BLaER1 treated with 17β-estradiol and CSF1 and Interleukin-3, amounts not matched to agents 10 nM and 100 nM (cell line): ENCODE results near the gene PZP.
"Not testable (repeated sequence)": the region's sequence is repeated elsewhere in the genome, so short reads cannot be mapped to it uniquely, and the experiment has no call there.

Source experiments
- H3K27ac ChIP-seq, 11 experiments: shearing (Covaris generic); formaldehyde crosslinking; 2 replicates each; pipeline ENCODE4 v1.8.1; 2022
- H3K27me3 ChIP-seq, 11 experiments: shearing (Covaris generic); formaldehyde crosslinking; 2 replicates each; pipeline ENCODE4 v1.8.1; 2022
- H3K36me3 ChIP-seq, 11 experiments: shearing (Covaris generic); formaldehyde crosslinking; 2 replicates each; pipeline ENCODE4 v1.8.1; 2022
- H3K4me1 ChIP-seq, 10 experiments: shearing (Covaris generic); formaldehyde crosslinking; 2 replicates each; pipeline ENCODE4 v1.8.1; 2022
- H3K4me2 ChIP-seq, 11 experiments: shearing (Covaris generic); formaldehyde crosslinking; 2 replicates each; pipeline ENCODE4 v1.8.1; 2022
- H3K4me3 ChIP-seq, 10 experiments: shearing (Covaris generic); formaldehyde crosslinking; 2 replicates each; pipeline ENCODE4 v1.8.1; 2022
- H3K9ac ChIP-seq, 11 experiments: shearing (Covaris generic); formaldehyde crosslinking; 2 replicates each; pipeline ENCODE4 v1.8.1; 2022
- H3K9me3 ChIP-seq, 11 experiments: shearing (Covaris generic); formaldehyde crosslinking; replicated peaks in 1 of 11; 2 replicates each; pipeline ENCODE4 v1.8.1; 2022
- H4K20me1 ChIP-seq, 11 experiments: shearing (Covaris generic); formaldehyde crosslinking; 2 replicates each; pipeline ENCODE4 v1.8.1; 2022
- Cebpa-rat ChIP-seq, 11 experiments: shearing (Covaris generic); IDR thresholded peaks; 2 replicates each; pipeline ENCODE4 v1.8.1; 2022

The PZP gene

GRCh38 chr12:9241301-9241700, 33.1 kb upstream of the PZP start:
- Histone ChIP-seq H3K27ac (no peak overlapping the region), H3K4me1 (no peaks in the 10 kb centered on the region), H3K4me3 (no peak overlapping the region), H3K36me3 (no peaks in the 10 kb centered on the region), H3K27me3 (no peaks in the 10 kb centered on the region), H4K20me1 (no peaks in the 10 kb centered on the region), H3K4me2 (no peak overlapping the region), H3K9ac (no peak overlapping the region), H3K9me3 (no peaks in the 10 kb centered on the region)
- TF ChIP-seq Cebpa-rat (IDR thresholded peaks at IDR 0.05): no peak

GRCh38 chr12:9240776-9241175, 32.6 kb upstream of the PZP start:
- Histone ChIP-seq H3K27me3 (no peaks in the 10 kb centered on the region), H3K27ac (no peak overlapping the region), H3K36me3 (no peaks in the 10 kb centered on the region), H3K4me2 (no peak overlapping the region), H3K9ac (no peak overlapping the region), H4K20me1 (no peaks in the 10 kb centered on the region), H3K9me3 (no peaks in the 10 kb centered on the region), H3K4me3 (no peak overlapping the region), H3K4me1 (no peaks in the 10 kb centered on the region)
- TF ChIP-seq Cebpa-rat (IDR thresholded peaks at IDR 0.05): no peak

DNA sequence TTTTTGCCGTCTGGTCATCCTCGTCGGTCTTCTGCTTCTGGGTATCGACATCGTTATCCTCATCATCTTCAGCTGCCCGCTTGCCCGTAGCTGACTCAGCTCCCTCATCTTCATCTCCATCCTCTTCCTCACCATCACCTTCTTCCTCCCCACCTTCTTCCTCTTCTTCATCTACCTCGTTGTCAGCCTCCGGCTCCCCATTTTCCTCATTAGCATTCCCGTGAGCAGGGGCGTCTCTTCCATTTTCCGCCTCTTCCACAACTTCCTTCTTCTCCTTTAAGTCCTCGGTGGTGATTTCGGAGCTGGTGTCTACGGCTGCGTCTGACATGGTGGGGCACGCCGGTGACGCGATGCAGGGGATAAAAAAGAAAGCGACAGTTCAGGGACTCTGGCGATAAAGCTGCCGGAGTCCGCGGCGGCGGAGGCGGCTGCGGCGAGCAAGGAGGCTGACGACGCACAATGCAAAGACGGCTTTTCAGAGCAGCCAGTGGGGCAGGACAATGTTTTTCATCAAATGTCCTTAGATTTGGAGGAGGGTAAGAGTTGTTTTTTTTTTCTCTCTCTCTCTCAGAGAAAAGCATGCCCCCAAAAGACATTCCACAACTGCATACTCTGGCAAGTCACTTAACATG, 31.9 kb upstream of the PZP start:
- not testable (repeated sequence) for H3K4me2 ChIP-seq, H3K9me3 ChIP-seq, H3K36me3 ChIP-seq, H3K27me3 ChIP-seq, H3K4me1 ChIP-seq, H3K27ac ChIP-seq, H3K9ac ChIP-seq, H3K4me3 ChIP-seq, H4K20me1 ChIP-seq

DNA sequence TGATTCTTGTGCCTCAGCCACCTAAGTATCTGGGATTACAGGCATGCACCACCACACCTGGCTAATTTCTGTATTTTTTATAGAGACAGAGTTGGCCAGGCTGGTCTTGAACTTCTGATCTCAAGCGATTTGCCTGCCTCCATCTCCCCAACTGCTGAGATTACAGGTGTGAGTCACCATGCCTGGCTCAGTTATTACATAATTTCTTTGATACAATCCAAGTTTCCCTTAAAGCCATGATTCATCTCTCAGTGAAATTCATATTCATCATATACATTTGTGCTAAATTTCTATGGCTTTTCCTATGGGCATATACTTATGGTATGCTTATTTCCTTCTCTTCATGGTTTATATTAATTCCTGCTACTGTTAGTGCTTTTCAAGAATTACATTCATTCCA, 29.1 kb upstream of the PZP start:
- no peaks in the 10 kb centered on the region for H3K36me3 ChIP-seq
- no peaks in the 10 kb centered on the region for H4K20me1 ChIP-seq
- H3K27me3 ChIP-seq: no peaks in the 10 kb centered on the region
- H3K9ac ChIP-seq: no peak overlapping the region
- no peak overlapping the region for H3K27ac ChIP-seq
- no peaks in the 10 kb centered on the region for H3K4me1 ChIP-seq
- TF ChIP-seq Cebpa-rat (IDR thresholded peaks at IDR 0.05): no peak
- H3K4me3 ChIP-seq: no peak overlapping the region
- no peaks in the 10 kb centered on the region for H3K9me3 ChIP-seq
- H3K4me2 ChIP-seq: no peak overlapping the region

GRCh38 chr12:9235519-9235918, 27.3 kb upstream of the PZP start:
- Histone ChIP-seq H3K4me1 (no peaks in the 10 kb centered on the region), H3K4me3 (no peak overlapping the region), H3K4me2 (no peak overlapping the region), H3K27ac (no peak overlapping the region), H3K27me3 (no peaks in the 10 kb centered on the region), H3K9ac (no peak overlapping the region), H4K20me1 (no peaks in the 10 kb centered on the region), H3K36me3 (no peaks in the 10 kb centered on the region), H3K9me3 (no peaks in the 10 kb centered on the region)
- no peak for TF ChIP-seq Cebpa-rat (IDR thresholded peaks at IDR 0.05)

- Histone ChIP-seq H3K4me3 (no peak overlapping the region), H4K20me1 (no peaks in the 10 kb centered on the region), H3K4me2 (no peak overlapping the region), H3K9me3 (peaks cover 0 to 5% (median 0%) of the 10 kb centered on the region in 11 experiments; a peak in 1 of 22 replicates), H3K36me3 (no peaks in the 10 kb centered on the region), H3K27me3 (no peaks in the 10 kb centered on the region), H3K4me1 (no peaks in the 10 kb centered on the region), H3K27ac (no peak overlapping the region), H3K9ac (no peak overlapping the region)
- TF ChIP-seq Cebpa-rat (IDR thresholded peaks at IDR 0.05): no peak
These were observed 19.8 kb upstream of the PZP start for GRCh38 chr12:9227950-9228349.

DNA sequence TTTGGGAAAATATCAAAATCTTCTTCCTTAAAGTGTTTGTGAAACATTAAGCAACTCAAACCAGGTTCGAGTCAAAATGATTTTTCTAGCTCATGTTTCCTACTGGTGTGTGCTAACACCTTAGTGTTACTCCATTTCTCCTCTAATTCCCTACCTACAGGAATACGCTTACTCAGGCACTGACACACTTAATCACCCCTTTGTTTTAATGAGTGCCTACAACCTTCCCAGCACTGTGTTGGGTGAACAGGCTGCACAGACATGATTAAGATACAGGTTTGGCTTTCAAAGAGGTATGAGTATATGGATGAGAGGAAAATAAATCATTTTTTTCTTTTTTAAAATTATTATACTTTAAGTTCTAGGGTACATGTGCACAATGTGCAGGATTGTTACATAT, 15.6 kb upstream of the PZP start:
- H4K20me1 ChIP-seq: no peaks in the 10 kb centered on the region
- no peaks in the 10 kb centered on the region for H3K27me3 ChIP-seq
- no peak for TF ChIP-seq Cebpa-rat (IDR thresholded peaks at IDR 0.05)
- H3K4me1 ChIP-seq: no peaks in the 10 kb centered on the region
- H3K9ac ChIP-seq: no peak overlapping the region
- peaks cover 0 to 5% (median 0%) of the 10 kb centered on the region in 11 experiments; a peak in 1 of 22 replicates for H3K9me3 ChIP-seq
- no peak overlapping the region for H3K27ac ChIP-seq
- no peak overlapping the region for H3K4me2 ChIP-seq
- H3K4me3 ChIP-seq: no peak overlapping the region
- no peaks in the 10 kb centered on the region for H3K36me3 ChIP-seq

DNA sequence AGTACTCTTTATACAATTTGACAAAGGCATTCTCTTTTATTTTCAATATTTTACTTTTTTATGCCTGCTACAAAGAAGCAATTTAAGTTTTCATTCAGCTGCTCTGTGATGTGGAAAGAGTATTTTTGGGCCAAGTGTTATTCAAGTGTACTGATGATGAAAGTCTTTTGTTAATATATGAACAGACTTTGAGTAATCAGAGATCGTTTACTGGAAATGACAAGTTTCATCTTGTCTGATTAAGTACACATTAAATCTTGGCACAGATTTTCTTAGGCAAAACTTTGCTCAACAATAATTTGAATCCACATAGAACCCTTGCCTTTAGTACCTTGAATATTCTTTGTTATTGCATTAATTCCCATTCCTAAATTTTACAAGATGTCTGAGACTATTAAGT, 13.3 kb upstream of the PZP start:
- Histone ChIP-seq H3K36me3 (no peaks in the 10 kb centered on the region), H3K4me1 (no peaks in the 10 kb centered on the region), H4K20me1 (no peaks in the 10 kb centered on the region), H3K27ac (no peak overlapping the region), H3K4me3 (no peak overlapping the region), H3K9me3 (peaks cover 0 to 4% (median 0%) of the 10 kb centered on the region in 11 experiments; a peak in 1 of 22 replicates), H3K27me3 (no peaks in the 10 kb centered on the region), H3K9ac (no peak overlapping the region), H3K4me2 (no peak overlapping the region)
- TF ChIP-seq Cebpa-rat (IDR thresholded peaks at IDR 0.05): no peak

GRCh38 chr12:9221011-9221410, 12.8 kb upstream of the PZP start:
- not testable (repeated sequence) for H3K9me3 ChIP-seq, H3K27me3 ChIP-seq, H3K36me3 ChIP-seq, H4K20me1 ChIP-seq, H3K4me2 ChIP-seq, H3K27ac ChIP-seq, H3K4me1 ChIP-seq, H3K4me3 ChIP-seq, H3K9ac ChIP-seq

DNA sequence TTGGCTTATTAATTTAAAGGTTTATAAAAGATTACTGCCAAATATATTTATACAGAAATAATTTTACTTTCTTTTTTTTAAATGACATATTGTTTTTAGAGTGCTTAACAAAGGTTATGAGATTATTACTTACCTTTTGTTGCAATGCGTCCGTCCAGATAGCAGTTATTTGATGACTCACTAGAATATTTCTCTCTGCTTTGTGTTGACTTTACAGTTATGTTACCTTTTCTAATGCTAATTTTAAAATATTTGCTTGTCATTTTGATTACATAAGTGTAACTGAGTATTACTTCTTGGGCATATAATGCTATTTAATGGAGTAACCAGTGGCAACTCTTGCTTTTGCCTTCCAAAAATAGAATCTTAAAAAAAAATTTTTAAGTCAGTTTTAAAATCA, 6.3 kb upstream of the PZP start:
- Histone ChIP-seq H3K9me3 (peaks cover 0 to 5% (median 0%) of the 10 kb centered on the region in 11 experiments; a peak in 3 of 22 replicates), H3K27me3 (no peaks in the 10 kb centered on the region), H4K20me1 (no peaks in the 10 kb centered on the region), H3K36me3 (no peaks in the 10 kb centered on the region), H3K27ac (no peak overlapping the region), H3K4me1 (no peaks in the 10 kb centered on the region), H3K4me3 (no peak overlapping the region), H3K4me2 (no peak overlapping the region), H3K9ac (no peak overlapping the region)
- TF ChIP-seq Cebpa-rat (IDR thresholded peaks at IDR 0.05): no peak
